Measurements from ENCODE around the gene ACTN1.

The ACTN1 gene

DNA sequence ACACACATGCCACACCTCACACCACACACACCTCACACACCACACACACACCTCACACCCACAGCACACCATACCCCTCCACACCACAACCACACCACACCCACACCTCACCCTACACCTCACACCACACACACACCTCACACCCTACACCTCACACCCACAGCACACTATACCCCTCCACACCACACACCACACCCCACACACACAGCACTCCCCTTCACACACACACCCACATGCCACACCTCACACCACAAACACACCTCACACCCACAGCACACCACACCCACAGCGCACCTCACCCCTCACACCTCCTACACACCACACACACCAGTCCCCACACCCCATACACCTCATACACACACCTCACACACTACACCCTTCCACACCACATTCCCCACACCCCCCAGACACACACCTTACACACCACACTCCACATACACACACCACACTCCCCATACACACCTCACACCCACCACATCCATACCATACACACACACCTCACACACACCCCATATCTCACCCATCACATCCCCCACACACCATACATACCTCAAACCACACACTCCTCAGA lies 80.0 kb downstream of the ACTN1 start:
- H3K36me3 ChIP-seq (ENCODE audit: control insufficient read depth, insufficient read depth, low read length) = peaks cover 26% of the 10 kb centered on the region
- H3K27ac ChIP-seq (ENCODE audit: low read length) = no peak overlapping the region
- WGBS (ENCODE audit: insufficient coverage, insufficient read length) = 100% methylated on average over 1 of the region's 1 CpG

DNA sequence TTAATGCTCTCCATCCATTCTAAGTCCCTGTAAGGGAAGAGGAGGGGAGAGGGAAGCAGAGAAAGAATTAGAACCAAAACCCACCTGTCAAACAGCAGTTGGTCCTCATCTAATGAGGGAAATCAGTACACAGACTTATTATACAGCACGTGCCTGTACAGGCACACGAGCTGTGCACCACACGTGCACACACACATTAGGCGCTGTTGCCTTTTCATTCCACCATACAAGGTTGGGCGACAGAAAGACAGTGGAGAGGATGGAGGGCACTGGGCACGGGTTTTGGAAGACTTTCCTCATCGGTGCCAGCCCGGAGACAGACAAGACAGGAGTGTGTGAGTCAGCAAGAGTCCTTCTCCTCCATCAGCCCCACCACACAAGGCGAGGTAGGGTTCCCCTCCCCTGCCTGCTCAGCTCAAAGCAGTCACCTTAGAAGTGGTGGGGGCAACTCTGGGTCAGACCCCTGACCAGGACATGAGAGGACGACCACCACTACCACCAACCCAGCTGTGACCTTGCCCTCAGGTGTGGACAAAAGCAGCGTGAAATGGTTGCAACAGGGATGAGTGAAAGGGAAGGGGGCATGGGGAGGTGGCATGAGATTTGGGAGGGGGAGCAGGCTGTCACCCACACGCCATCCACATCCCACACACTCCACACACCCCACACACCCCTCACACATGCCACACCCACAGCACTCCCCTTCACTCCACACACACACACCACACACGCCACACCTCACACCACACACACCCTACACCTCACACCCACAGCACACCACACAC lies 80.7 kb downstream of the ACTN1 start:
- Histone ChIP-seq H3K9me3 (ENCODE audit: control insufficient read depth, insufficient read depth, low read length) (no peaks in the 10 kb centered on the region), H3K27me3 (ENCODE audit: control insufficient read depth, insufficient read depth, low read length) (no peaks in the 10 kb centered on the region), H3K27ac (ENCODE audit: low read length) (no peak overlapping the region), H3K4me1 (ENCODE audit: control insufficient read depth, insufficient read depth, low read length) (no peaks in the 10 kb centered on the region), H3K4me3 (ENCODE audit: low read length) (no peak overlapping the region), H3K36me3 (ENCODE audit: control insufficient read depth, insufficient read depth, low read length) (peaks cover 29% of the 10 kb centered on the region)
- DNase-seq (ENCODE audit: low read depth, low spot score) = no peak
- WGBS (ENCODE audit: insufficient coverage, insufficient read length) = 100% methylated on average over 1 of the region's 13 CpGs

More for the DNA sequence above, 80.0 kb downstream of the ACTN1 start:
- no peaks in the 10 kb centered on the region for H3K9me3 ChIP-seq (ENCODE audit: control insufficient read depth, insufficient read depth, low read length)
- H3K4me1 ChIP-seq (ENCODE audit: control insufficient read depth, insufficient read depth, low read length) = no peaks in the 10 kb centered on the region
- DNase-seq (ENCODE audit: low read depth, low spot score) = no peak
- no peak overlapping the region for H3K4me3 ChIP-seq (ENCODE audit: low read length)
- H3K27me3 ChIP-seq (ENCODE audit: control insufficient read depth, insufficient read depth, low read length) = no peaks in the 10 kb centered on the region

DNA sequence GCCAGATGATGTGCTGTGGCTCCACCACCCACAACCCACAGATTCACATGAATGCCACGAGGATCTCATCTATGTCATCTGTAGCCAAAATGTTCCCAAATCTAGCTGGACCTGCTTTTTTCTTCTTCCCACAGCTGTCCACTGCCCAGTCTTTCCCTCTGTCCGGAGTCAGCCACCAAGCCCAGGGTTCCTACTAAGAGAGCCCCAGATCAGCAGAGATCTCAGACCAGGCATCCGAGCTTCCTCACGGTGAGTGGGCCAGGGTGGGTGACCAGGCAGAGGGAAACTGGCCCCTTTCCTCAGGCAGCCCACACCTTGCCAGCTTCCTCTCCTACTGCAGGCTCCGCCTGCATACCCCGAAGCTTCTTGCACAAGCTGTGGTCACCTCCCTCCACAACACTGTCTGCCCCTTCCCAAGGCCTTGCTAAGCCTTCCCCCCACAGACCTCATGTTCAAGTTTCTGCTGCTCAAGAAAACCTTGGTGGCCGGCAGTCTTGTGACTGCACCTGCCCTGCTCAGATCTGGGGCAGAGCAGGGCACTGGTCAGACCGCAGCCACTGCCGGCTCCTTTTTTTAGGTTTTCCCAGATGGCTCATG lies 81.4 kb downstream of the ACTN1 start:
- no peaks in the 10 kb centered on the region for H3K9me3 ChIP-seq (ENCODE audit: control insufficient read depth, insufficient read depth, low read length)

DNA sequence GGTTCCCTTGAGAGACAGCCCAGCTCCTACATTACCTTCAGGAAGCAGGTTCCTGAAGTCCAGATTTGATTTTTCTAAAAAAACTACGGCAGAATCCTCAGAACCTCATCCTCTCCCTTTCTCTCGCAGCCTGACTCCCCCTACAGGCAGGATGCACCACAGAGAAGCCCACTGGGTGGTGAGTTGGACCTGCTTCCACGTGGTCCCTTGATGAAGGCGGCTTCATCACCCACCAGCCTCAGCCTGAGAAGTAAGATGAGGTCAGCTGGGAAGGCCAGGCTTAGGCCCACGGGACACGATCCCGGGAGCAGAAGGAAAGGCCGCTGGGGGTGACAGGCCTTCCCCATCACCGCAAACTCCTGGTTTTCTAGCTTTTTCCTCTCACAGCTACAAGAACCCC lies 83.0 kb downstream of the ACTN1 start:
- DNase-seq (ENCODE audit: low read depth, low spot score) = no peak
- no peaks in the 10 kb centered on the region for H3K9me3 ChIP-seq (ENCODE audit: control insufficient read depth, insufficient read depth, low read length)
- H3K27me3 ChIP-seq (ENCODE audit: control insufficient read depth, insufficient read depth, low read length) = no peaks in the 10 kb centered on the region
- no peak overlapping the region for H3K4me3 ChIP-seq (ENCODE audit: low read length)
- H3K4me1 ChIP-seq (ENCODE audit: control insufficient read depth, insufficient read depth, low read length) = no peaks in the 10 kb centered on the region
- no peak overlapping the region for H3K27ac ChIP-seq (ENCODE audit: low read length)
- no CpG with 5 or more reads among the region's 9 CpGs for WGBS (ENCODE audit: insufficient coverage, insufficient read length)
- H3K36me3 ChIP-seq (ENCODE audit: control insufficient read depth, insufficient read depth, low read length) = peaks cover 32% of the 10 kb centered on the region

More for the DNA sequence above, 81.4 kb downstream of the ACTN1 start:
- DNase-seq (ENCODE audit: low read depth, low spot score) = no peak
- peaks cover 35% of the 10 kb centered on the region for H3K36me3 ChIP-seq (ENCODE audit: control insufficient read depth, insufficient read depth, low read length)
- H3K27me3 ChIP-seq (ENCODE audit: control insufficient read depth, insufficient read depth, low read length) = no peaks in the 10 kb centered on the region
- no CpG with 5 or more reads among the region's 9 CpGs for WGBS (ENCODE audit: insufficient coverage, insufficient read length)
- H3K4me1 ChIP-seq (ENCODE audit: control insufficient read depth, insufficient read depth, low read length) = no peaks in the 10 kb centered on the region
- no peak overlapping the region for H3K27ac ChIP-seq (ENCODE audit: low read length)
- H3K4me3 ChIP-seq (ENCODE audit: low read length) = no peak overlapping the region

DNA sequence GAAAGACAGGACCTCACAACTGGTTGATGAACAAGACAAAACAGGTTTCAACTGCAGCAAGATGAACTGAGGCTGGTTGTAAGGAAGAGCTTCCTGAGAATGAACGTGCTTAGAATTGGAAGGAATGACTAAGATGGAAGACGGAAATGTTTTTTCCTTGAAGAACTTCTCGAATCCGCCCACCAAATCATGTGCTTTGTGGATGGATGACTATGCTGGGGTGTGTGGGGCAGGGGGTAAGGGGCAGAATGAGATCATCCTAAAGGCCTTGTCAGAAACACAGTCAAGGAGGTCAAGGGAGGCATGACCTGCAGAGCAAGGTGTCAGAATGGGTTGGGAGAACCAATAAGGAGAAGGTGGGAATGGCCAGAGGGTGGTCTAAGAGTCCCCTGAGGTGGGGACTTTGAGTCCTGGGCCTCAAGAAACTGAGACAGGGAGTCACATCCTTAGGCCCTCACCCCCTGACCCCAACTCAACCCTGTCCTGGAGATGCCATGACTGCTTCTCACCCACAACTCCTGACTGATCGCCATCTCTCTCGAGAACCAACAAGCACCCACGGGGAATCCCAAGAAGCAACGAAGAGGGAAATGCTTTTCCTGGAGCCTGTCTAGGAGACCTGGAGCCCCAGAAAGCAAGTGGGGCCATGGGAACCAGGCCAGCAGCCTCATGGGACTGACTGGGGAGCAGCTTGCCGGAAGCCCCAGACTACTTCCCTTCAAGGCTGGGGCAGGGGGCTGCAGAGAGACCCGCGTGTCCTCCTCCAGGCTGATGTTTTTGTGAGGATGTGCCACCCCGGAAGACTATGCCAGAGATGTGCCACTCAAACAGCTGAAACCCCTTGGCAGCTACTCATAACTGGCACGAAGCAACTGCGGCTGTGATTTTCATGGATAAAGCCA lies 84.0 kb downstream of the ACTN1 start:
- Histone ChIP-seq H3K27ac (ENCODE audit: low read length) (no peak overlapping the region), H3K36me3 (ENCODE audit: control insufficient read depth, insufficient read depth, low read length) (peaks cover 34% of the 10 kb centered on the region), H3K4me3 (ENCODE audit: low read length) (no peak overlapping the region), H3K9me3 (ENCODE audit: control insufficient read depth, insufficient read depth, low read length) (no peaks in the 10 kb centered on the region), H3K27me3 (ENCODE audit: control insufficient read depth, insufficient read depth, low read length) (no peaks in the 10 kb centered on the region), H3K4me1 (ENCODE audit: control insufficient read depth, insufficient read depth, low read length) (no peaks in the 10 kb centered on the region)
- WGBS (ENCODE audit: insufficient coverage, insufficient read length) = no CpG with 5 or more reads among the region's 14 CpGs
- DNase-seq (ENCODE audit: low read depth, low spot score) = no peak

DNA sequence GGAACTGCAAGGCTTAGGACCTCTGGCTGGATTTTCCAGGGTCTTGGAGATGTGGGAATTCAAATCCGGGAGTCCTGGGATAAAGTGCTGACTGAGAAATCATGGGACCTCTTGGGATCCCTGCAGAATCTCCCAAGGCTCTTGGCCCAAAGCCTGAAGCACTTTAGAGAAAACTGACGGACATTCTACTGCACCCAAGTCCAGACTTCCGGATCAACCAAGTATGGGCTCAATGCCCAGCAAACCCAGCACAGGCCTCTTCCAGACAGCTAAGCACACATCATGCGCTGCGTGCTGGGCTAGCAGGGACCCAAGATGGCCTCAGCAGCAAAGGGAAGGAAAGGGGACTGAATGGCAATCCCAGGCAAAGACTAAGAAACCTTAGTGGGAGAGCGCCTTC lies 85.0 kb downstream of the ACTN1 start:
- Histone ChIP-seq H3K9me3 (ENCODE audit: control insufficient read depth, insufficient read depth, low read length) (no peaks in the 10 kb centered on the region), H3K4me3 (ENCODE audit: low read length) (no peak overlapping the region), H3K27ac (ENCODE audit: low read length) (no peak overlapping the region), H3K36me3 (ENCODE audit: control insufficient read depth, insufficient read depth, low read length) (peaks cover 38% of the 10 kb centered on the region), H3K4me1 (ENCODE audit: control insufficient read depth, insufficient read depth, low read length) (no peaks in the 10 kb centered on the region), H3K27me3 (ENCODE audit: control insufficient read depth, insufficient read depth, low read length) (no peaks in the 10 kb centered on the region)
- no peak for DNase-seq (ENCODE audit: low read depth, low spot score)
- WGBS (ENCODE audit: insufficient coverage, insufficient read length) = no CpG with 5 or more reads among the region's 6 CpGs

DNA sequence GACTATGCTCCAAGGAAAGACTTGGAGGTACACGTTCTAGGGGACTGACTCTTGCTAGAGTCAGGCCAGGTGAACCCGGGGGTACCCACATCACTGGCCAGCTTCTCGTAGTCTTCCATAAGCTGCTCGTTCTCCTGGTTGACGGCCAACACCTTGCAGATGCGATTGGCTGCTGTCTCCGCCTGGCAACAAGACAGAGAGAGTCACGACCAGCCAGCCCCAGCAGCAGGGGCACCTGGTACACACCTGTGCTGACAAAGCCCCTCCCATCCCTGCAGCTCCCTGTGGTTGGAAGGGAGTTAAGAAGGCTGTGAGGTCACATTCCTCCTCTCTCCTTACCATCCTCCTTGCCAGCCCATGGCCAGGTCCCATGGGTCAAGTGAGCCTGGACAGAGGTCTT lies 85.5 kb downstream of the ACTN1 start:
- Histone ChIP-seq H3K36me3 (ENCODE audit: control insufficient read depth, insufficient read depth, low read length) (peaks cover 39% of the 10 kb centered on the region), H3K4me3 (ENCODE audit: low read length) (no peak overlapping the region), H3K4me1 (ENCODE audit: control insufficient read depth, insufficient read depth, low read length) (no peaks in the 10 kb centered on the region), H3K27me3 (ENCODE audit: control insufficient read depth, insufficient read depth, low read length) (no peaks in the 10 kb centered on the region), H3K9me3 (ENCODE audit: control insufficient read depth, insufficient read depth, low read length) (no peaks in the 10 kb centered on the region), H3K27ac (ENCODE audit: low read length) (no peak overlapping the region)
- no CpG with 5 or more reads among the region's 8 CpGs for WGBS (ENCODE audit: insufficient coverage, insufficient read length)
- DNase-seq (ENCODE audit: low read depth, low spot score) = no peak

DNA sequence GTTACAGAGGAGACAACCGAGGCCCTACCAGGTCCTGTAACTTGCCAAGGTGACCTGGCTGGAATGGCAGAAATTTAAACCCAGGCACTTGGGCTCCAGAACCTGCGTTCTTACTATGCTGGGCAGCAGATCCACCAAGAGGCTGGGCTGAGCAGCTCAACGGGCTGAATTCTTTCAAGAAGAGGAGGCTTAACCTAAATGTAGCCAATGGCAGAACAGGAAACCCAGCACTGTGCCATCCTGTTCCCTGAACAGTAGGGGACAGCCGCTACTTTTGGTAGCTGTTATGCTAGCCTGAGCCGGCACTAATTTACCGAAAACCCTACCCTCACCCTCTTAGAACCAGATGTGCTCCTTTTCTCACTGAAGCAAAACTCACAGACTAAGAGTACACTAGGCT lies 86.1 kb downstream of the ACTN1 start:
- Histone ChIP-seq H3K36me3 (ENCODE audit: control insufficient read depth, insufficient read depth, low read length) (peaks cover 44% of the 10 kb centered on the region), H3K9me3 (ENCODE audit: control insufficient read depth, insufficient read depth, low read length) (no peaks in the 10 kb centered on the region)

DNA sequence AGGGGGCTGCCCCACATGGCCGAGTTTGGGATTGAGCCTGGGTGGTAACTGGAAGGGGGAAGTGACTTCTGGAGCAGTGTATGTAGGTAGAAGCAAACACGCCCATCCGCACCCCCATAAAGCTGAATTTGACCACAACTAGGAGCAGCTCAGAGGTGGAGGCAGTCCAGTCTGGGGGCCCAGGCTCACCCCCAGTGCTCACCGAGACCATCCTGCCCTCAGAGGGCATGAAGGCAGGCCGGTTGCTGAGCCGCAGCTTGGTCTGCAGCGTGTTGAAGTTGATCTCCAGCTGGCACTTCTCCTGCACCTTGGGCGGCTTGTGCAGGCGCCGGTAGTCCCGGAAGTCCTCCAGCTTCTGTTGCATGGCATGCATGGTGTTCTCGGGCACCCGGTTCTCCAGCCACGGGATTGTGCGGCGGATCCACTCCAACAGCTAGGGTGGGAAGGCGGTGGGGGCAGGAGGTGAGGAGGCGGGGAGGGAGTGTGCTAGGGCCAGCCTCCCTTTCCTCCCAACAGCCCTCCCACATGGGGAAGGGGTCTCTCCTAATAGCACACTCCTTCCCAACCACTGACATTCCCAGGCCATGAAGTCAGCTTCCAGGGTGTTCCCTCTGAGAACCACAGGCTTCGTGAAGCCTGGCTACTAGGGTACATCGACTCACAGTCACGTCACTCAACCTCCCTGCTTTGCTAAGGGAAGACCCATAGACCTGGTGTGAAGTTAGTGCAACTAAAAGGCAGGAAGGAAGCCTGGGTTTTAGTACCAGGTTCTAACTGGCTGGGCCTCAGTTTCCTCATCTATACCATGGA lies 87.0 kb downstream of the ACTN1 start:
- no peaks in the 10 kb centered on the region for H3K9me3 ChIP-seq (ENCODE audit: control insufficient read depth, insufficient read depth, low read length)
- DNase-seq (ENCODE audit: low read depth, low spot score) = no peak
- peaks cover 43% of the 10 kb centered on the region for H3K36me3 ChIP-seq (ENCODE audit: control insufficient read depth, insufficient read depth, low read length)
- WGBS (ENCODE audit: insufficient coverage, insufficient read length) = no CpG with 5 or more reads among the region's 21 CpGs
- no peak overlapping the region for H3K27ac ChIP-seq (ENCODE audit: low read length)
- no peaks in the 10 kb centered on the region for H3K27me3 ChIP-seq (ENCODE audit: control insufficient read depth, insufficient read depth, low read length)
- no peak overlapping the region for H3K4me3 ChIP-seq (ENCODE audit: low read length)
- no peaks in the 10 kb centered on the region for H3K4me1 ChIP-seq (ENCODE audit: control insufficient read depth, insufficient read depth, low read length)

More for the DNA sequence above, 86.1 kb downstream of the ACTN1 start:
- no peaks in the 10 kb centered on the region for H3K27me3 ChIP-seq (ENCODE audit: control insufficient read depth, insufficient read depth, low read length)
- WGBS (ENCODE audit: insufficient coverage, insufficient read length) = no CpG with 5 or more reads among the region's 6 CpGs
- DNase-seq (ENCODE audit: low read depth, low spot score) = no peak
- H3K4me1 ChIP-seq (ENCODE audit: control insufficient read depth, insufficient read depth, low read length) = no peaks in the 10 kb centered on the region
- no peak overlapping the region for H3K4me3 ChIP-seq (ENCODE audit: low read length)
- H3K27ac ChIP-seq (ENCODE audit: low read length) = no peak overlapping the region

Data from iPS DF 6.9 (cell line).